K562 (cell line): ENCODE data around the gene TP73. TPM values are rescaled to one million over a fixed set of nuclear protein-coding genes. Genes with fewer than 3 reads are reported as not detected.

Source experiments
- MLLT1 ChIP-seq, 2 experiments: fragments of 450-650 bp; IDR thresholded peaks; 2 replicates each; pipeline ENCODE4 v1.6.1; 2016
- SMARCE1 ChIP-seq: fragments of 450-650 bp; IDR thresholded peaks from 2 replicates; pipeline ENCODE4 v1.7.1; 2016; ENCODE audit warnings: mild to moderate bottlenecking
- THAP7 ChIP-seq: fragments of 250-450 bp; sonication (Bioruptor Pico); IDR thresholded peaks from 2 replicates; pipeline ENCODE4 v1.5.0; 2021
- ZBTB11 ChIP-seq, 3 experiments: fragments of 200-800 bp in 1 of 3; fragments of 250-450 bp in 1 of 3; fragments of 450-650 bp in 1 of 3; sonication (Bioruptor Pico) in 1 of 3; sonication (Bioruptor generic) in 1 of 3; formaldehyde crosslinking in 1 of 3; IDR thresholded peaks; 2 replicates each; pipeline versions ENCODE4 v1.6.1 to v1.8.0; 2016 to 2022; ENCODE audit warnings: mild to moderate bottlenecking in 2 of 3, missing genetic modification characterization in 2 of 3, missing compliant biosample characterization in 1 of 3, moderate library complexity in 1 of 3
- ZNF318 ChIP-seq, 2 experiments: fragments of 450-650 bp; IDR thresholded peaks; 2 replicates each; pipeline ENCODE4 v1.6.1; 2016; ENCODE audit warnings: mild to moderate bottlenecking in 2 of 2, borderline replicate concordance in 1 of 2, low read depth in 1 of 2, moderate library complexity in 1 of 2
- polyA plus RNA-seq, 8 experiments: library from polyadenylated mRNA; depleted of rRNA in 4 of 8; stranded (reverse) in 5 of 8; unstranded in 3 of 8; fragments of >200 nt; fragmentation: Nextera tagmentation in 2 of 8; fragmentation: Illumina TruSeq in 1 of 8; extraction: Ambion mirVana in 2 of 8; extraction: Trizol in 1 of 8; gene quantifications; 2 replicates each; pipeline versions ENCODE4 v1.2.1 to v1.2.3, GENCODE V29; 2011 to 2014; ENCODE audit warnings: inconsistent platforms in 1 of 8, missing spikeins in 1 of 8
- total RNA-seq, 7 experiments: library from RNA; depleted of rRNA in 6 of 7; stranded (reverse); fragments of >200 nt in 6 of 7; fragmentation: Illumina TruSeq in 2 of 7; extraction: Trizol in 2 of 7; gene quantifications; 2 replicates each; pipeline versions ENCODE4 v1.2.1 to v1.2.3, GENCODE V29; 2011 to 2021; ENCODE audit warnings: low replicate concordance in 1 of 7

The TP73 gene
- total and polyA plus RNA-seq, 9 of the 15 experiments (the other 6 are each of a cell fraction or from before 2014, with no cell fraction given): 0.07 to 1.6 (median 0.40) TPM; not detected in 2

GRCh38 chr1:3624200-3625136 is 27.8 kb upstream of the TP73 start, which contains the start of gene TPRG1L (continued):
- no peak for TF ChIP-seq ZNF318 (IDR thresholded peaks at IDR 0.05; ENCODE audit: borderline replicate concordance in 1 of 2, low read depth in 1 of 2)
- no peak for TF ChIP-seq THAP7 (CRISPR knock-in tag)
- TF ChIP-seq SMARCE1: no peak
- no peak for TF ChIP-seq MLLT1 (IDR thresholded peaks at IDR 0.05)
- TF ChIP-seq ZBTB11 (CRISPR knock-in tag; IDR thresholded peaks at IDR 0.05): 0 out of 6 replicates have a peak, but pooled peaks of 1 of the 3 experiments have one; percentile 17
